ENCODE results near the gene ZNF398.

ZNF398 gene

GRCh38 chr7:149150981-149151380 lies 3.7 kb downstream of the ZNF398 start:
- no peak for DNase-seq

- no peak for DNase-seq
Measured at GRCh38 chr7:149153346-149153745, 6.1 kb downstream of the ZNF398 start.

- DNase-seq = no peak
Measured at GRCh38 chr7:149154056-149154455, 6.8 kb downstream of the ZNF398 start.

- DNase-seq = no peak
Measured at GRCh38 chr7:149156898-149157297, 9.6 kb downstream of the ZNF398 start.

GRCh38 chr7:149161241-149161848 lies 14.1 kb downstream of the ZNF398 start:
- DNase-seq = no peak

GRCh38 chr7:149166142-149166541 lies 18.9 kb downstream of the ZNF398 start:
- no peak for DNase-seq

- DNase-seq = no peak
Measured at GRCh38 chr7:149166630-149167352, 19.5 kb downstream of the ZNF398 start.

- no peak for DNase-seq
Measured at GRCh38 chr7:149171892-149172533, 24.8 kb downstream of the ZNF398 start.

GRCh38 chr7:149172534-149172920 lies 25.3 kb downstream of the ZNF398 start:
- no peak for DNase-seq

- peak; percentile 57 for DNase-seq
Measured at GRCh38 chr7:149175150-149175549, 27.9 kb downstream of the ZNF398 start.

GRCh38 chr7:149179241-149179640 lies 32.0 kb downstream of the ZNF398 start:
- DNase-seq = no peak

- DNase-seq = no peak
Measured at GRCh38 chr7:149180722-149181449, 33.6 kb downstream of the ZNF398 start.

GRCh38 chr7:149181450-149181790 lies 34.2 kb downstream of the ZNF398 start:
- DNase-seq = no peak

- DNase-seq = no peak
Measured at GRCh38 chr7:149184274-149184673, 37.0 kb downstream of the ZNF398 start.

- DNase-seq = no peak
Measured at GRCh38 chr7:149188213-149188612, 41.0 kb downstream of the ZNF398 start.

- DNase-seq = no peak
Measured at GRCh38 chr7:149188637-149189259, 41.5 kb downstream of the ZNF398 start.

GRCh38 chr7:149191851-149192250 lies 44.6 kb downstream of the ZNF398 start:
- no peak for DNase-seq

- DNase-seq = peak; percentile 34
Measured at GRCh38 chr7:149194799-149195179, 47.5 kb downstream of the ZNF398 start.

- peak; percentile 87 for DNase-seq
Measured at GRCh38 chr7:149195180-149196150, 48.2 kb downstream of the ZNF398 start, which contains the start of gene ZNF282. TSS of gene ZNF282 (plus strand) at chr7:149195546. CDS start at chr7:149195590, 44 bp downstream.

GRCh38 chr7:149196151-149196704 lies 49.0 kb downstream of the ZNF398 start:
- no peak for DNase-seq

GRCh38 chr7:149196705-149197171 lies 49.5 kb downstream of the ZNF398 start:
- no peak for DNase-seq
